Testis (tissue), 2 donors: Measurements from ENCODE around the gene BCCIP.

ENCODE experiments used
- CTCF ChIP-seq, 3 experiments: fragments of 450-650 bp in 2 of 3; fragments of 200-600 bp in 1 of 3; sonication (generic) in 1 of 3; IDR thresholded peaks; one replicate each; pipeline ENCODE4 v1.5.1; 2016 to 2019; ENCODE audit warnings: antibody characterized with exemption in 3 of 3, mild to moderate bottlenecking in 2 of 3, moderate library complexity in 1 of 3
- POLR2A ChIP-seq: fragments of 450-650 bp; IDR thresholded peaks from one replicate; pipeline ENCODE4 v1.6.1; 2017; ENCODE audit warnings: antibody characterized with exemption, mild to moderate bottlenecking, moderate library complexity

- TF ChIP-seq CTCF (IDR thresholded peaks at IDR 0.05), result no peak
- TF ChIP-seq POLR2A, result no peak
Observed at GRCh38 chr10:125811251-125811650, 12.1 kb upstream of the BCCIP start.
